Mesothelial cell of epicardium (in vitro differentiated cells): Measurements from ENCODE around the gene EFS. TPM values are rescaled to one million over a fixed set of nuclear protein-coding genes. Genes with fewer than 3 reads are reported as not detected.

Experiments used
- DNase-seq, 2 experiments: peaks; one replicate each; pipeline ENCODE4 v3.0.0; 2021; ENCODE audit warnings: low spot score in 2 of 2; ENCODE audit not compliant: unreplicated experiment in 2 of 2
- H3K27ac Mint-ChIP-seq: 2 replicates; pipeline ENCODE4 v1.8.0; 2021; ENCODE audit warnings: mixed read lengths
- H3K27me3 Mint-ChIP-seq: 2 replicates; pipeline ENCODE4 v1.8.0; 2021; ENCODE audit warnings: low read depth, mixed read lengths
- H3K36me3 Mint-ChIP-seq: 2 replicates; pipeline ENCODE4 v1.8.0; 2021; ENCODE audit warnings: mixed read lengths
- H3K4me1 Mint-ChIP-seq: 2 replicates; pipeline ENCODE4 v1.8.0; 2021; ENCODE audit warnings: mixed read lengths
- H3K4me3 Mint-ChIP-seq: 2 replicates; pipeline ENCODE4 v1.8.0; 2021; ENCODE audit warnings: mild to moderate bottlenecking, moderate library complexity, mixed read lengths
- H3K9me3 Mint-ChIP-seq: 2 replicates; pipeline ENCODE4 v1.8.0; 2021; ENCODE audit warnings: mixed read lengths
- CTCF ChIP-seq: fragments of 200-600 bp; sonication (generic); IDR thresholded peaks from one replicate; pipeline ENCODE4 v1.5.0; 2021; ENCODE audit warnings: antibody characterized with exemption; ENCODE audit not compliant: unreplicated experiment
- total RNA-seq: library from RNA; stranded (reverse); gene quantifications from 3 replicates; pipeline ENCODE4 v1.2.1, GENCODE V29; 2021

Gene EFS
- total RNA-seq, 1 donor from 2014 or later: 81.2 TPM

- TF ChIP-seq CTCF: no peak
- Mint-ChIP-seq H3K36me3 (no peaks in the 10 kb centered on the region), H3K27ac (no peak overlapping the region), H3K9me3 (no peaks in the 10 kb centered on the region), H3K4me1 (peaks cover 3% of the 10 kb centered on the region), H3K27me3 (peaks cover 39% of the 10 kb centered on the region), H3K4me3 (no peak overlapping the region)
- no peak for DNase-seq
Observed at GRCh38 chr14:23380197-23380914, 15.4 kb upstream of the EFS start.

DNA sequence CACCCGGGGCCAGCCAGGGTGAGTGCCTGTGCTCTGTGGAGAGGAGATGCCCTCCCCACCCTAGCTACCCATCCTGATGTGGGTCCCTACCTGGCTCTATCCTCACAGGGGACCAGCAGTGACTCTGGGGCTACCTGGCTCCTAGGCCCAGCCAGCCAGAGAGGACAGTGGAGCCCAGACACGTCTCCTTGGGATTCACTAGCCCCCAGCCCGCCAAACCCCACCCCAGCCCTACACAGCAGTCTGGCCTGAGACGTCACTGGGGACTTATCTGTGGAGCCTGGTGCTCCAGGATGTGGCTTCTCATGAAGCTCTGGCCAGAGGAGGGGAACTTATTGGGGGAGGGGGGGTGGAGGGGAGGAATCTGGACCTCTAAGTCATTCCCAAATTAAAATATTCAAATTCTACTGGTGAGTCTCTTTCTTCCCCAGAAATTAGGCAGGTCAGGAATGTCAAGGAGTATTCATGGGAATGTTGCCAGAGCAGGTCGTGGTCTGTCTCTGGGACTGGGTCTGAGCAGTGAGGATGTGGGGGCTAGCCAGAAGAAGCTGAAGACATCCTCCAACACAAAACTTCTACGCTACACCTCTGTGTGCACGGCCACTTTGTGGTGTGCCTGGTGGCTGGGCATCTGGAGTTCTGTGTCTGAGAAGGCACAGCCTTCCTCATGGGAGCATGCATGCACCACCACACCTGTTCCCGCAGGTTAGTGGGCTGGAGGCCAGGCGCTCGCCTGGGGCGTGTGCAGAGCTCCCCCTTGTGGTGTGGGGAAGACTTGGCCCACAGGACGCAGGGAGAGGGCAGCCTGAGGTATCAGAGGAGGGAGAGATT is 14.6 kb upstream of the EFS start:
- DNase-seq: peak in 1 of 2 experiments; percentile 74
- H3K36me3 Mint-ChIP-seq: no peaks in the 10 kb centered on the region
- no peaks in the 10 kb centered on the region for H3K4me1 Mint-ChIP-seq
- TF ChIP-seq CTCF: peak; percentile 78
- H3K4me3 Mint-ChIP-seq: no peak overlapping the region
- no peaks in the 10 kb centered on the region for H3K9me3 Mint-ChIP-seq
- no peak overlapping the region for H3K27ac Mint-ChIP-seq
- peaks cover 39% of the 10 kb centered on the region for H3K27me3 Mint-ChIP-seq

GRCh38 chr14:23378612-23379220 is 13.7 kb upstream of the EFS start:
- DNase-seq: no peak
- no peaks in the 10 kb centered on the region for H3K9me3 Mint-ChIP-seq
- no peaks in the 10 kb centered on the region for H3K4me1 Mint-ChIP-seq
- H3K36me3 Mint-ChIP-seq: no peaks in the 10 kb centered on the region
- TF ChIP-seq CTCF: no peak
- peaks cover 38% of the 10 kb centered on the region for H3K27me3 Mint-ChIP-seq
- H3K4me3 Mint-ChIP-seq: no peak overlapping the region
- H3K27ac Mint-ChIP-seq: no peak overlapping the region

GRCh38 chr14:23377573-23378563 is 12.9 kb upstream of the EFS start:
- Mint-ChIP-seq H3K27me3 (peaks cover 37% of the 10 kb centered on the region), H3K4me3 (no peak overlapping the region), H3K27ac (no peak overlapping the region), H3K4me1 (no peaks in the 10 kb centered on the region), H3K9me3 (no peaks in the 10 kb centered on the region), H3K36me3 (no peaks in the 10 kb centered on the region)
- no peak for TF ChIP-seq CTCF
- DNase-seq: no peak

DNA sequence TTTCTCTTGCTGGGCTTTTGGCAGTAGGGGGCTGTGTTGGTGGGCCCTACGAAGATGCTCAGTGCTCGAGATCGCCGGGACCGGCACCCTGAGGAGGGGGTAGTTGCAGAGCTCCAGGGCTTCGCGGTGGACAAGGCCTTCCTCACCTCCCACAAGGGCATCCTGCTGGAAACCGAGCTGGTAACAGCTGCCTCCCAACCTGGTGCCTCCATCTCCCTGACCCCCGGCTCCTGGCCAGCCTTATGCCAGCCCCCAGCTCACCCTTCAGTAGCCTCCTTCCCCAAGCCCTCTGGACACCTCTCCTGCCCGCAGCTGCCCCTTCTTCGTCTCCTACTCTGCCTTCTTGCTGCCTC is 12.2 kb upstream of the EFS start:
- no peak for TF ChIP-seq CTCF
- Mint-ChIP-seq H3K4me1 (no peaks in the 10 kb centered on the region), H3K27ac (no peak overlapping the region), H3K27me3 (peaks cover 31% of the 10 kb centered on the region), H3K4me3 (no peak overlapping the region), H3K36me3 (no peaks in the 10 kb centered on the region), H3K9me3 (no peaks in the 10 kb centered on the region)
- DNase-seq: no peak
